Measurements from ENCODE around the gene DEDD. TPM values are rescaled to one million over a fixed set of nuclear protein-coding genes. Genes with fewer than 3 reads are reported as not detected.
A peak's percentile ranks its signal among the peaks of the same experiment; 100 is the strongest.
"Not testable (repeated sequence)": the region's sequence is repeated elsewhere in the genome, so short reads cannot be mapped to it uniquely, and the experiment has no call there.

The DEDD gene
- total RNA-seq, 1 experiment from 2014 or later, result 33.8 TPM

- peak; percentile 91 to 92 for DNase-seq
- Mint-ChIP-seq H3K4me3 (ENCODE audit: unreplicated experiment) (peak within 1 kb of the TSS; percentile 99), H3K27me3 (ENCODE audit: insufficient read depth, unreplicated experiment) (no peaks in the 10 kb centered on the region), H3K27ac (ENCODE audit: unreplicated experiment) (peak within 1 kb of the TSS; percentile 96), H3K36me3 (ENCODE audit: insufficient read depth, unreplicated experiment) (peaks cover 53% of the 10 kb centered on the region), H3K4me1 (ENCODE audit: low read depth, unreplicated experiment) (peaks cover 13% of the 10 kb centered on the region), H3K9me3 (ENCODE audit: unreplicated experiment) (no peaks in the 10 kb centered on the region)
- ChIA-PET POLR2A (interaction anchor here (0.5 to 1.8 kb wide), 5 partner anchors 15 to 97 kb away, joined by 3 to 16 read pairs (median 7); partner anchors contain the start of genes DEDD, F11R, UFC1 and USF1), CTCF (interaction anchor here (0.6 to 1.4 kb wide), 5 partner anchors 14 to 272 kb away, joined by 3 to 6 read pairs (median 3); partner anchors contain the start of genes DEDD and ITLN2)
- intact Hi-C loops (cut with micrococcal nuclease; ENCODE audit: unreplicated experiment), result loop anchor here (5.0 kb wide), 1 partner anchor 59 kb away; the partner anchor contains the start of gene B4GALT3
- Histone ChIP-seq H3K4me1 (peaks cover 17% of the 10 kb centered on the region), H3K36me3 (ENCODE audit: control insufficient read depth, insufficient read depth, low read length) (peaks cover 5% of the 10 kb centered on the region; the same call in 1 of the 2 replicates), H3K4me3 (ENCODE audit: low read depth, low read length) (peak within 1 kb of the TSS; percentile 91), H3K27me3 (replicated peaks; ENCODE audit: control insufficient read depth, insufficient read depth, low read length) (no peaks in the 10 kb centered on the region), H3K9me3 (no peaks in the 10 kb centered on the region)
- BruUV-seq (replicated peaks), result no TSS peak
- TF ChIP-seq, protein P1, sequence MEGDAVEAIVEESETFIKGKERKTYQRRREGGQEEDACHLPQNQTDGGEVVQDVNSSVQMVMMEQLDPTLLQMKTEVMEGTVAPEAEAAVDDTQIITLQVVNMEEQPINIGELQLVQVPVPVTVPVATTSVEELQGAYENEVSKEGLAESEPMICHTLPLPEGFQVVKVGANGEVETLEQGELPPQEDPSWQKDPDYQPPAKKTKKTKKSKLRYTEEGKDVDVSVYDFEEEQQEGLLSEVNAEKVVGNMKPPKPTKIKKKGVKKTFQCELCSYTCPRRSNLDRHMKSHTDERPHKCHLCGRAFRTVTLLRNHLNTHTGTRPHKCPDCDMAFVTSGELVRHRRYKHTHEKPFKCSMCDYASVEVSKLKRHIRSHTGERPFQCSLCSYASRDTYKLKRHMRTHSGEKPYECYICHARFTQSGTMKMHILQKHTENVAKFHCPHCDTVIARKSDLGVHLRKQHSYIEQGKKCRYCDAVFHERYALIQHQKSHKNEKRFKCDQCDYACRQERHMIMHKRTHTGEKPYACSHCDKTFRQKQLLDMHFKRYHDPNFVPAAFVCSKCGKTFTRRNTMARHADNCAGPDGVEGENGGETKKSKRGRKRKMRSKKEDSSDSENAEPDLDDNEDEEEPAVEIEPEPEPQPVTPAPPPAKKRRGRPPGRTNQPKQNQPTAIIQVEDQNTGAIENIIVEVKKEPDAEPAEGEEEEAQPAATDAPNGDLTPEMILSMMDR (IDR thresholded peaks at IDR 0.05; ENCODE audit: insufficient read depth in 1 of 2, low read depth in 1 of 2, low read length in 1 of 2, severe bottlenecking in 1 of 2, unreplicated experiment in 1 of 2), result no peak
Measured at GRCh38 chr1:161117759-161118581, 14.5 kb downstream of the DEDD start, which contains the start of the genes NIT1 and PFDN2. NIT1 (plus strand) TSS chr1:161118105; CDS start chr1:161118177, 72 bp downstream. PFDN2 (minus strand) TSS chr1:161118037; CDS start chr1:161118026, 11 bp downstream.

GRCh38 chr1:161115961-161116360 is 16.5 kb downstream of the DEDD start:
- H3K27ac Mint-ChIP-seq (ENCODE audit: unreplicated experiment); H3K9me3 Mint-ChIP-seq (ENCODE audit: unreplicated experiment); DNase-seq; POLR2A ChIA-PET; H3K27me3 ChIP-seq (replicated peaks; ENCODE audit: control insufficient read depth, insufficient read depth, low read length); H3K36me3 ChIP-seq (ENCODE audit: control insufficient read depth, insufficient read depth, low read length); CTCF ChIA-PET; H3K27me3 Mint-ChIP-seq (ENCODE audit: insufficient read depth, unreplicated experiment); BruUV-seq (replicated peaks); H3K4me3 ChIP-seq (ENCODE audit: low read depth, low read length); H3K4me3 Mint-ChIP-seq (ENCODE audit: unreplicated experiment); H3K9me3 ChIP-seq: not testable (repeated sequence)
- Mint-ChIP-seq H3K36me3 (ENCODE audit: insufficient read depth, unreplicated experiment) (peaks cover 46% of the 10 kb centered on the region), H3K4me1 (ENCODE audit: low read depth, unreplicated experiment) (peaks cover 13% of the 10 kb centered on the region)
- peaks cover 17% of the 10 kb centered on the region for H3K4me1 ChIP-seq
- intact Hi-C loops (cut with micrococcal nuclease; ENCODE audit: unreplicated experiment), result loop anchor here (5.0 kb wide), 1 partner anchor 61 kb away; the partner anchor contains the start of gene B4GALT3

DNA sequence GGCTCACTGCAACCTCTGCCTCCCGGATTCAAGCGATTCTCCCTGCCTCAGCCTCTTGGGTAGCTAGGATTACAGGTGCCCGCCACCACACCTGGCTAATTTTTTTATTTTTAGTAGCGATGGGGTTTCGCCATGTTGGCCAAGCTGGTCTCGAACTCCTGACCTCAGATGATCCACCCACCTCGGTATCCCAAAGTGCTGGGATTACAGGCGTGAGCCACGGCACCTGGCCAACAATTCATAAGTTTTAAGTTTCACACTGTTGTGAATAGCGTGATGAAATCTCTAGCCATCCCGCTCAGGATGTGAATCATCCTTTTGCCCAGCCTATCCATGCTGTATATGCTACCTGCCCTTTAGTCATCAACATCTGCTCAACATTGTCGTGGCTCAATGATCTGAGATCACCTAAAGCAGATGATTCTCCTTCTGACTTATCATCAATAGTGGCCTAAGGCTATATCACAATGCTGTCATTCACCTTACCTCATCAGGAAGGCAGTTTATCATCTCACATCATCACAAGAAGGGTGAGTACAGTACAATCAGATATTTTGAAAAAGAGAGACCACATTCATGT is 17.2 kb downstream of the DEDD start:
- intact Hi-C loops (cut with micrococcal nuclease; ENCODE audit: unreplicated experiment), result loop anchor here (5.0 kb wide), 1 partner anchor 62 kb away; the partner anchor contains the start of gene B4GALT3
- TF ChIP-seq, protein P1 (IDR thresholded peaks at IDR 0.05; ENCODE audit: insufficient read depth in 1 of 2, low read depth in 1 of 2, low read length in 1 of 2, severe bottlenecking in 1 of 2, unreplicated experiment in 1 of 2), result no peak
- no peak for DNase-seq
- ChIA-PET CTCF (no interaction called here), POLR2A (no interaction called here)
- H3K4me1 Mint-ChIP-seq (ENCODE audit: low read depth, unreplicated experiment), result peaks cover 13% of the 10 kb centered on the region
- no peaks in the 10 kb centered on the region for H3K27me3 ChIP-seq (replicated peaks; ENCODE audit: control insufficient read depth, insufficient read depth, low read length)
- H3K27me3 Mint-ChIP-seq (ENCODE audit: insufficient read depth, unreplicated experiment), result no peaks in the 10 kb centered on the region
- peaks cover 1% of the 10 kb centered on the region; the same call in 1 of the 2 replicates for H3K36me3 ChIP-seq (ENCODE audit: control insufficient read depth, insufficient read depth, low read length)
- H3K9me3 ChIP-seq, result no peaks in the 10 kb centered on the region
- no peak overlapping the region for H3K27ac Mint-ChIP-seq (ENCODE audit: unreplicated experiment)
- BruUV-seq (replicated peaks), result no TSS peak
- H3K4me1 ChIP-seq, result peaks cover 15% of the 10 kb centered on the region
- H3K36me3 Mint-ChIP-seq (ENCODE audit: insufficient read depth, unreplicated experiment), result peaks cover 45% of the 10 kb centered on the region
- no peak overlapping the region for H3K4me3 Mint-ChIP-seq (ENCODE audit: unreplicated experiment)
- no peaks in the 10 kb centered on the region for H3K9me3 Mint-ChIP-seq (ENCODE audit: unreplicated experiment)
- no peak overlapping the region for H3K4me3 ChIP-seq (ENCODE audit: low read depth, low read length)

All from Caco-2 (cell line).